HCT116 (cell line): ENCODE results near the gene ATP4A. TPM values are rescaled to one million over a fixed set of nuclear protein-coding genes. Genes with fewer than 3 reads are reported as not detected.

Experiments
- ATAC-seq: fragments of 200-7000 bp; cut with Tn5 transposase; 2 replicates; pipeline ENCODE4 v1.9.1; 2020; ENCODE audit warnings: mild to moderate bottlenecking, moderate library complexity
- BruUV-seq: library from RNA; stranded (reverse); fragments of 400-500 nt; replicated peaks from 2 replicates; lab custom pipeline; 2021; lab: Mats Ljungman, UMichigan
- CTCF ChIA-PET: fragments of 300-600 bp; sonication (Branson Sonifier 250); formaldehyde crosslinking; loops from one replicate; lab custom pipeline; 2021; ENCODE audit warnings: antibody characterized with exemption; lab: Charles Lee
- POLR2A ChIA-PET: fragments of 300-600, 350-600 bp; sonication (Branson Sonifier 250); formaldehyde crosslinking; loops from one replicate; lab custom pipeline; 2021; ENCODE audit warnings: antibody characterized with exemption; lab: Charles Lee
- RAD21 ChIA-PET, 2 experiments: fragments of 300-600 bp; sonication (Branson Sonifier 250); formaldehyde crosslinking; loops; one replicate each; lab custom pipeline; 2023; ENCODE audit warnings: low total read pairs in 2 of 2; ENCODE audit not compliant: uncharacterized antibody in 2 of 2, unreplicated experiment in 2 of 2, low non-redundant PET in 1 of 2; lab: Charles Lee
- DNase-seq: peaks from one replicate; pipeline ENCODE4 v3.0.0-alpha.2; 2010; ENCODE audit warnings: low read depth, low spot score
- H2AFZ ChIP-seq: fragments of 200-600 bp; shearing (Covaris generic), sonication (generic); 2 replicates; pipeline ENCODE4 v1.6.1; 2017; ENCODE audit warnings: low read depth, mixed run types, mixed read lengths, antibody characterized with exemption, low read length; ENCODE audit not compliant: poor library complexity, severe bottlenecking
- H3K27ac ChIP-seq: 2 replicates; pipeline ENCODE4 v1.5.1; 2012; ENCODE audit warnings: low read depth, low read length
- H3K27me3 ChIP-seq: fragments of 200-600 bp; sonication (generic); 2 replicates; pipeline ENCODE4 v1.6.1; 2016; ENCODE audit warnings: mixed run types, low read length, mixed read lengths; ENCODE audit not compliant: insufficient read depth
- H3K36me3 ChIP-seq, 2 experiments: fragments of 200-500 bp in 1 of 2; fragments of 200-600 bp in 1 of 2; sonication (Bioruptor generic) in 1 of 2; sonication (generic) in 1 of 2; 2 replicates each; pipeline versions ENCODE4 v1.5.1 to v1.6.1; 2014 to 2016; ENCODE audit warnings: low read length in 2 of 2, inconsistent platforms in 1 of 2, mixed read lengths in 1 of 2, mixed run types in 1 of 2; ENCODE audit not compliant: insufficient read depth in 2 of 2, control insufficient read depth in 1 of 2
- H3K4me1 ChIP-seq, 2 experiments: fragments of 200-600 bp in 1 of 2; sonication (generic) in 1 of 2; 2 replicates each; pipeline versions ENCODE4 v1.5.1 to v1.6.1; 2012 to 2017; ENCODE audit warnings: low read length in 2 of 2, inconsistent platforms in 1 of 2, mild to moderate bottlenecking in 1 of 2, mixed read lengths in 1 of 2, mixed run types in 1 of 2, moderate library complexity in 1 of 2; ENCODE audit not compliant: insufficient read depth in 2 of 2, control insufficient read depth in 1 of 2
- H3K4me2 ChIP-seq: fragments of 200-600 bp; sonication (generic); 2 replicates; pipeline ENCODE4 v1.6.1; 2017; ENCODE audit warnings: mixed run types, low read length, mixed read lengths
- H3K4me3 ChIP-seq, 2 experiments: fragments of 200-600 bp in 1 of 2; sonication (generic) in 1 of 2; replicated peaks in 1 of 2; 2 replicates each; pipeline ENCODE4 v1.5.1; 2011 to 2016; ENCODE audit warnings: low read length in 2 of 2, control low read depth in 1 of 2, low read depth in 1 of 2, mild to moderate bottlenecking in 1 of 2, mixed read lengths in 1 of 2, mixed run types in 1 of 2
- H3K79me2 ChIP-seq: fragments of 200-600 bp; sonication (generic); 2 replicates; pipeline ENCODE4 v1.6.1; 2017; ENCODE audit warnings: mild to moderate bottlenecking, mixed run types, low read length, moderate library complexity, mixed read lengths; ENCODE audit not compliant: insufficient read depth
- H3K9ac ChIP-seq: fragments of 200-600 bp; sonication (generic); 2 replicates; pipeline ENCODE4 v1.6.1; 2016; ENCODE audit warnings: low read length, mixed read lengths
- H3K9me2 ChIP-seq: fragments of 200-600 bp; sonication (generic), shearing (Covaris generic); 2 replicates; pipeline ENCODE4 v1.6.1; 2017; ENCODE audit warnings: mixed run types, mild to moderate bottlenecking, moderate library complexity; ENCODE audit not compliant: insufficient read depth
- H3K9me3 ChIP-seq, 2 experiments: fragments of 200-500 bp in 1 of 2; fragments of 200-600 bp in 1 of 2; sonication (Bioruptor generic) in 1 of 2; sonication (generic) in 1 of 2; 2 replicates each; pipeline ENCODE4 v1.6.1; 2014 to 2017; ENCODE audit warnings: low read length in 2 of 2, mixed read lengths in 2 of 2, inconsistent platforms in 1 of 2, low read depth in 1 of 2, mild to moderate bottlenecking in 1 of 2, mixed run types in 1 of 2, moderate library complexity in 1 of 2; ENCODE audit not compliant: control insufficient read depth in 1 of 2, insufficient read depth in 1 of 2
- H4K20me1 ChIP-seq: fragments of 200-600 bp; sonication (generic), shearing (Covaris generic); 2 replicates; pipeline ENCODE4 v1.6.1; 2017; ENCODE audit warnings: mixed run types, mild to moderate bottlenecking, moderate library complexity; ENCODE audit not compliant: insufficient read depth
- CBX3 ChIP-seq: IDR thresholded peaks from 2 replicates; pipeline ENCODE4 v1.6.1; 2012; ENCODE audit warnings: low read depth
- CEBPB ChIP-seq: IDR thresholded peaks from 2 replicates; pipeline ENCODE4 v1.6.1; 2012; ENCODE audit warnings: low read depth
- ELF1 ChIP-seq: IDR thresholded peaks from 2 replicates; pipeline ENCODE4 v1.6.1; 2012; ENCODE audit warnings: low read depth, borderline replicate concordance
- EZH2 ChIP-seq: fragments of 200-600 bp; sonication (generic); IDR thresholded peaks from 2 replicates; pipeline ENCODE4 v1.6.1; 2017; ENCODE audit warnings: antibody characterized with exemption, mixed run types
- EZH2phosphoT487 ChIP-seq: fragments of 200-600 bp; IDR thresholded peaks from 2 replicates; pipeline ENCODE4 v1.6.1; 2018; ENCODE audit warnings: antibody characterized with exemption, borderline replicate concordance
- SRF ChIP-seq: IDR thresholded peaks from 2 replicates; pipeline ENCODE4 v1.6.1; 2012; ENCODE audit warnings: low read depth
- YY1 ChIP-seq: IDR thresholded peaks from 2 replicates; pipeline ENCODE4 v1.6.1; 2011; ENCODE audit warnings: low read length, low read depth, moderate library complexity, mild to moderate bottlenecking; ENCODE audit not compliant: insufficient replicate concordance; ENCODE audit errors: extremely low read depth
- ZNF274 ChIP-seq: fragments of 200-500 bp; sonication (Bioruptor generic); IDR thresholded peaks from 2 replicates; pipeline ENCODE4 v1.6.1; 2014; ENCODE audit warnings: mild to moderate bottlenecking, low read depth, low read length, inconsistent platforms
- intact Hi-C: fragments of 100-400 bp; cut with micrococcal nuclease; formaldehyde crosslinking; loops from 2 replicates; pipeline ENCODE4 v1.10.0; 2022
- total RNA-seq: library from RNA; stranded (reverse); gene quantifications from one replicate; pipeline ENCODE4 v1.2.1, GENCODE V29; 2021; ENCODE audit not compliant: unreplicated experiment
- TF ChIP-seq, protein P1 (sequence below), 3 experiments: fragments of 200-600 bp in 1 of 3; sonication (generic) in 1 of 3; IDR thresholded peaks in 2 of 3; conservative IDR thresholded peaks in 1 of 3; 2 replicates each; pipeline ENCODE4 v1.5.1; 2012 to 2017; ENCODE audit warnings: low read depth in 2 of 3, low read length in 2 of 3, antibody characterized with exemption in 1 of 3, borderline replicate concordance in 1 of 3, control low read depth in 1 of 3, mild to moderate bottlenecking in 1 of 3, mixed read lengths in 1 of 3, mixed run types in 1 of 3, moderate library complexity in 1 of 3; ENCODE audit not compliant: insufficient read depth in 1 of 3
- TF ChIP-seq, protein P2 (sequence below): IDR thresholded peaks from 2 replicates; pipeline ENCODE4 v1.6.1; 2012
- TF ChIP-seq, protein P3 (sequence below): IDR thresholded peaks from 2 replicates; pipeline ENCODE4 v1.6.1; 2012; ENCODE audit warnings: low read depth

ATP4A gene
- total RNA-seq, 1 experiment from 2014 or later = 0.27 TPM

DNA sequence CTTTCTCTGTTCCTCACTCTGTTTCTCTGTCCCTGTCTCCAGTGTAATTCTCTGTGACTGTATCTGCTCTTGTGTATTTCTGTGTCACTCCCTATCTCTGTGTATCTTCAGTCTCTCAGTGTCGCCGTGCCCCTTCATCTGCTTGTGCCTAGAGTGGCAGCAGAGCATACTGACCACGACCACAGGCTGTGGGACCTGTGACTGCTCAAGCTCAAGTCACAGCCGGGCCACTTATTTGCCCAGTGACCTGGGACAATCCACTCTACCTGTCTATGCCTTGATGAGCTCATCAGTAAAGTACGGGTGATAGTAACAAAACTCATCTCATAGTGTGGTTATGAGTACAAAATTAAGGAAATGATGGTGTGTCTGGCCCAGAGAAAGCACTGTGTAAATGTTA is 9.4 kb downstream of the ATP4A start:
- BruUV-seq = no TSS peak
- no peak overlapping the region for H3K9ac ChIP-seq
- H3K4me1 ChIP-seq = peaks cover 0 to 12% of the 10 kb centered on the region in 2 experiments; a peak in 2 of 4 replicates
- H3K4me3 ChIP-seq = no peak overlapping the region
- intact Hi-C loops = no loop called here
- TF ChIP-seq, protein P1, sequence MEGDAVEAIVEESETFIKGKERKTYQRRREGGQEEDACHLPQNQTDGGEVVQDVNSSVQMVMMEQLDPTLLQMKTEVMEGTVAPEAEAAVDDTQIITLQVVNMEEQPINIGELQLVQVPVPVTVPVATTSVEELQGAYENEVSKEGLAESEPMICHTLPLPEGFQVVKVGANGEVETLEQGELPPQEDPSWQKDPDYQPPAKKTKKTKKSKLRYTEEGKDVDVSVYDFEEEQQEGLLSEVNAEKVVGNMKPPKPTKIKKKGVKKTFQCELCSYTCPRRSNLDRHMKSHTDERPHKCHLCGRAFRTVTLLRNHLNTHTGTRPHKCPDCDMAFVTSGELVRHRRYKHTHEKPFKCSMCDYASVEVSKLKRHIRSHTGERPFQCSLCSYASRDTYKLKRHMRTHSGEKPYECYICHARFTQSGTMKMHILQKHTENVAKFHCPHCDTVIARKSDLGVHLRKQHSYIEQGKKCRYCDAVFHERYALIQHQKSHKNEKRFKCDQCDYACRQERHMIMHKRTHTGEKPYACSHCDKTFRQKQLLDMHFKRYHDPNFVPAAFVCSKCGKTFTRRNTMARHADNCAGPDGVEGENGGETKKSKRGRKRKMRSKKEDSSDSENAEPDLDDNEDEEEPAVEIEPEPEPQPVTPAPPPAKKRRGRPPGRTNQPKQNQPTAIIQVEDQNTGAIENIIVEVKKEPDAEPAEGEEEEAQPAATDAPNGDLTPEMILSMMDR (IDR thresholded peaks at IDR 0.05 in 2 of 3, conservative IDR thresholded peaks at IDR 0.05 in 1 of 3; ENCODE audit: borderline replicate concordance in 1 of 3, insufficient read depth in 1 of 3, low read depth in 2 of 3, low read length in 2 of 3) = no peak
- no peak for TF ChIP-seq YY1
- no peak for TF ChIP-seq CEBPB
- TF ChIP-seq ELF1 = no peak
- TF ChIP-seq CBX3 = no peak
- TF ChIP-seq, protein P2, sequence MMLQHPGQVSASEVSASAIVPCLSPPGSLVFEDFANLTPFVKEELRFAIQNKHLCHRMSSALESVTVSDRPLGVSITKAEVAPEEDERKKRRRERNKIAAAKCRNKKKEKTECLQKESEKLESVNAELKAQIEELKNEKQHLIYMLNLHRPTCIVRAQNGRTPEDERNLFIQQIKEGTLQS = no peak
- TF ChIP-seq EZH2phosphoT487 = no peak
- TF ChIP-seq, protein P3, sequence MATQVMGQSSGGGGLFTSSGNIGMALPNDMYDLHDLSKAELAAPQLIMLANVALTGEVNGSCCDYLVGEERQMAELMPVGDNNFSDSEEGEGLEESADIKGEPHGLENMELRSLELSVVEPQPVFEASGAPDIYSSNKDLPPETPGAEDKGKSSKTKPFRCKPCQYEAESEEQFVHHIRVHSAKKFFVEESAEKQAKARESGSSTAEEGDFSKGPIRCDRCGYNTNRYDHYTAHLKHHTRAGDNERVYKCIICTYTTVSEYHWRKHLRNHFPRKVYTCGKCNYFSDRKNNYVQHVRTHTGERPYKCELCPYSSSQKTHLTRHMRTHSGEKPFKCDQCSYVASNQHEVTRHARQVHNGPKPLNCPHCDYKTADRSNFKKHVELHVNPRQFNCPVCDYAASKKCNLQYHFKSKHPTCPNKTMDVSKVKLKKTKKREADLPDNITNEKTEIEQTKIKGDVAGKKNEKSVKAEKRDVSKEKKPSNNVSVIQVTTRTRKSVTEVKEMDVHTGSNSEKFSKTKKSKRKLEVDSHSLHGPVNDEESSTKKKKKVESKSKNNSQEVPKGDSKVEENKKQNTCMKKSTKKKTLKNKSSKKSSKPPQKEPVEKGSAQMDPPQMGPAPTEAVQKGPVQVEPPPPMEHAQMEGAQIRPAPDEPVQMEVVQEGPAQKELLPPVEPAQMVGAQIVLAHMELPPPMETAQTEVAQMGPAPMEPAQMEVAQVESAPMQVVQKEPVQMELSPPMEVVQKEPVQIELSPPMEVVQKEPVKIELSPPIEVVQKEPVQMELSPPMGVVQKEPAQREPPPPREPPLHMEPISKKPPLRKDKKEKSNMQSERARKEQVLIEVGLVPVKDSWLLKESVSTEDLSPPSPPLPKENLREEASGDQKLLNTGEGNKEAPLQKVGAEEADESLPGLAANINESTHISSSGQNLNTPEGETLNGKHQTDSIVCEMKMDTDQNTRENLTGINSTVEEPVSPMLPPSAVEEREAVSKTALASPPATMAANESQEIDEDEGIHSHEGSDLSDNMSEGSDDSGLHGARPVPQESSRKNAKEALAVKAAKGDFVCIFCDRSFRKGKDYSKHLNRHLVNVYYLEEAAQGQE = no peak
- no peak for TF ChIP-seq ZNF274
- TF ChIP-seq SRF = no peak
- no peak for TF ChIP-seq EZH2
- H3K79me2 ChIP-seq = no peaks in the 10 kb centered on the region
- ChIA-PET RAD21 (no interaction called here), CTCF (no interaction called here), POLR2A (no interaction called here)
- no peak overlapping the region for H3K27ac ChIP-seq
- H3K9me2 ChIP-seq = no peaks in the 10 kb centered on the region
- no peaks in the 10 kb centered on the region for H3K9me3 ChIP-seq
- no peaks in the 10 kb centered on the region for H3K27me3 ChIP-seq
- H3K36me3 ChIP-seq = no peaks in the 10 kb centered on the region
- no peak for DNase-seq
- no peak overlapping the region for H2AFZ ChIP-seq
- H4K20me1 ChIP-seq = no peaks in the 10 kb centered on the region
- no peak overlapping the region for H3K4me2 ChIP-seq
- ATAC-seq = no peak
